OCI-LY7 (cell line): Measurements from ENCODE around the gene KIAA0586.

Experiments
- EZH2phosphoT487 ChIP-seq: fragments of 200-600 bp; sonication (generic); IDR thresholded peaks from 2 replicates; pipeline ENCODE4 v1.6.1; 2018; ENCODE audit warnings: low read depth, borderline replicate concordance, mild to moderate bottlenecking, mixed run types, antibody characterized with exemption, low read length, moderate library complexity, mixed read lengths
- TF ChIP-seq, protein P1 (sequence below): fragments of 200-600 bp; sonication (generic); conservative IDR thresholded peaks from 2 replicates; pipeline ENCODE4 v1.5.1; 2014; ENCODE audit warnings: mild to moderate bottlenecking, antibody characterized with exemption, low read length, moderate library complexity, mixed read lengths

DNA sequence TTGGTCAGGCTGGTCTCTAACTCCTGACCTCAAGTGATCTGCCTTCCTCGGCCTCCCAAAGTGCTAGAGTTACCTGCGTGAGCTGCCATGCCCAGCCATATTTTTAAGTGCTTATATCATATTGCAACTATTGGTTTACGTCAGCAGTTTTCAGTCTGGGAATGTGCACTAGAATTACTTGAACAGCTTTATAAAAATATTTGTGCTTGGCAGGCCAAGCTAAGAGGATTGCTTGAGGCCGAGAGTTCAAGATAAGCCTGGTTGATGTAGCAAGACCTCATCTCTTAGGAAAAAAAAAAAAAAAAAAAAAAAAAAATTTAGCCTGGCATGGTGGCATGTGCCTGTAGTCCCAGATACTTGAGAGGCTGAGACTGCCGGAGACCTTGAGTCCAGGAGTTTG is 17.1 kb downstream of the KIAA0586 start:
- TF ChIP-seq, protein P1, sequence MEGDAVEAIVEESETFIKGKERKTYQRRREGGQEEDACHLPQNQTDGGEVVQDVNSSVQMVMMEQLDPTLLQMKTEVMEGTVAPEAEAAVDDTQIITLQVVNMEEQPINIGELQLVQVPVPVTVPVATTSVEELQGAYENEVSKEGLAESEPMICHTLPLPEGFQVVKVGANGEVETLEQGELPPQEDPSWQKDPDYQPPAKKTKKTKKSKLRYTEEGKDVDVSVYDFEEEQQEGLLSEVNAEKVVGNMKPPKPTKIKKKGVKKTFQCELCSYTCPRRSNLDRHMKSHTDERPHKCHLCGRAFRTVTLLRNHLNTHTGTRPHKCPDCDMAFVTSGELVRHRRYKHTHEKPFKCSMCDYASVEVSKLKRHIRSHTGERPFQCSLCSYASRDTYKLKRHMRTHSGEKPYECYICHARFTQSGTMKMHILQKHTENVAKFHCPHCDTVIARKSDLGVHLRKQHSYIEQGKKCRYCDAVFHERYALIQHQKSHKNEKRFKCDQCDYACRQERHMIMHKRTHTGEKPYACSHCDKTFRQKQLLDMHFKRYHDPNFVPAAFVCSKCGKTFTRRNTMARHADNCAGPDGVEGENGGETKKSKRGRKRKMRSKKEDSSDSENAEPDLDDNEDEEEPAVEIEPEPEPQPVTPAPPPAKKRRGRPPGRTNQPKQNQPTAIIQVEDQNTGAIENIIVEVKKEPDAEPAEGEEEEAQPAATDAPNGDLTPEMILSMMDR, result no peak
- TF ChIP-seq EZH2phosphoT487, result no peak
